ENCODE results near the gene NCAPH2.

The NCAPH2 gene

GRCh38 chr22:50528682-50529415 lies 20.8 kb downstream of the NCAPH2 start:
- FAIRE-seq (no peak), DNase-seq (ENCODE audit: insufficient read length, low spot score) (no peak)
- TF ChIP-seq CTCF (IDR thresholded peaks at IDR 0.05; ENCODE audit: insufficient read depth, missing control alignments), result no peak

- DNase-seq (ENCODE audit: insufficient read length, low spot score) (no peak), FAIRE-seq (no peak)
- no peak for TF ChIP-seq CTCF (IDR thresholded peaks at IDR 0.05; ENCODE audit: insufficient read depth, missing control alignments)
Measured at GRCh38 chr22:50529416-50529896, 21.4 kb downstream of the NCAPH2 start.

GRCh38 chr22:50529897-50530579 lies 22.0 kb downstream of the NCAPH2 start, which contains the start of gene TYMP:
Gene TYMP (minus strand): TSS chr22:50530012. CDS start chr22:50529709, 303 bp downstream.
- DNase-seq (ENCODE audit: insufficient read length, low spot score) (no peak), FAIRE-seq (no peak)
- no peak for TF ChIP-seq CTCF (IDR thresholded peaks at IDR 0.05; ENCODE audit: insufficient read depth, missing control alignments)

GRCh38 chr22:50530580-50530876 lies 22.5 kb downstream of the NCAPH2 start:
- FAIRE-seq, result no peak
- no peak for TF ChIP-seq CTCF (IDR thresholded peaks at IDR 0.05; ENCODE audit: insufficient read depth, missing control alignments)
- DNase-seq (ENCODE audit: insufficient read length, low spot score), result no peak

- DNase-seq (ENCODE audit: insufficient read length, low spot score), result no peak
- TF ChIP-seq CTCF (IDR thresholded peaks at IDR 0.05; ENCODE audit: insufficient read depth, missing control alignments), result no peak
- no peak for FAIRE-seq
Measured at GRCh38 chr22:50530877-50531545, 23.0 kb downstream of the NCAPH2 start.

GRCh38 chr22:50531546-50531961 lies 23.5 kb downstream of the NCAPH2 start:
- TF ChIP-seq CTCF (IDR thresholded peaks at IDR 0.05; ENCODE audit: insufficient read depth, missing control alignments), result no peak
- no peak for DNase-seq (ENCODE audit: insufficient read length, low spot score)
- no peak for FAIRE-seq
